Endothelial cell of umbilical vein (primary cell): Measurements from ENCODE around the gene DMRT3.

Experiments used
- POLR2A ChIP-seq: IDR thresholded peaks from 2 replicates; pipeline ENCODE4 v1.6.1; 2012; ENCODE audit warnings: low read depth, mild to moderate bottlenecking, control low read depth, low read length
- TF ChIP-seq, protein P1 (sequence below), 2 donors: IDR thresholded peaks; 1 replicate in 1 of 2; 2 replicates in 1 of 2; pipeline ENCODE4 v1.5.1; 2011; ENCODE audit warnings: low read length in 2 of 2, mild to moderate bottlenecking in 2 of 2, moderate library complexity in 2 of 2, control low read depth in 1 of 2, inconsistent platforms in 1 of 2, low read depth in 1 of 2; ENCODE audit not compliant: insufficient read depth in 1 of 2; ENCODE audit errors: extremely low read depth in 1 of 2

DNA sequence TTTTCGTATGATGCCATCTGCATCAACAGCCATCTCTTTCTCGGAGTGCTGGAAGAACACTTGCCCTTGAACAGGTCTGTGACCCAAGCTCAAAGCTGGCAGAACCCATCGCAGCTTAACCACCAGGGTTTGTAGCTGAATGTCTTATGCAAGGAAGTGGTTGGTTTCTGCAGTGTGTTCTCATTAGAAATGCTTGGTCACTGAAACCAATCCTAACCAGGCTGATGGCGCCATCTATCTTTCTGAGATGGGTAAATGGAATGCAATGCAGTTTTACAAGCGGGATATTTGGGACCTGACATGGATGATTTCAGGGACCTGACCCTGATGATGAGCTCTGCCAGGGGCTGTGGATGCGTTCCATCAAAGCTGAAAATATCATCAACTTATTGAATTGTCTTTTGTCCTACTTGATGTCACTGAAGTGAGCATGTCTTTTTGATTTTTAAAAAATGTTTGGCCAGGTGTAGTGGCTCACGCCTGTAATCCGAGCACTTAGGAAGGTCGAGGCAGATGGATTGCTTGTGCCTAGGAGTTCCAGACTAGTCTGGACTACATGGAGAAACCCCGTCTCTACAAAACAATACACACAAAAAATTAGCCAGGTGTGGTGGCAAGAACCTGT, 28.7 kb downstream of the DMRT3 start:
- TF ChIP-seq, protein P1, sequence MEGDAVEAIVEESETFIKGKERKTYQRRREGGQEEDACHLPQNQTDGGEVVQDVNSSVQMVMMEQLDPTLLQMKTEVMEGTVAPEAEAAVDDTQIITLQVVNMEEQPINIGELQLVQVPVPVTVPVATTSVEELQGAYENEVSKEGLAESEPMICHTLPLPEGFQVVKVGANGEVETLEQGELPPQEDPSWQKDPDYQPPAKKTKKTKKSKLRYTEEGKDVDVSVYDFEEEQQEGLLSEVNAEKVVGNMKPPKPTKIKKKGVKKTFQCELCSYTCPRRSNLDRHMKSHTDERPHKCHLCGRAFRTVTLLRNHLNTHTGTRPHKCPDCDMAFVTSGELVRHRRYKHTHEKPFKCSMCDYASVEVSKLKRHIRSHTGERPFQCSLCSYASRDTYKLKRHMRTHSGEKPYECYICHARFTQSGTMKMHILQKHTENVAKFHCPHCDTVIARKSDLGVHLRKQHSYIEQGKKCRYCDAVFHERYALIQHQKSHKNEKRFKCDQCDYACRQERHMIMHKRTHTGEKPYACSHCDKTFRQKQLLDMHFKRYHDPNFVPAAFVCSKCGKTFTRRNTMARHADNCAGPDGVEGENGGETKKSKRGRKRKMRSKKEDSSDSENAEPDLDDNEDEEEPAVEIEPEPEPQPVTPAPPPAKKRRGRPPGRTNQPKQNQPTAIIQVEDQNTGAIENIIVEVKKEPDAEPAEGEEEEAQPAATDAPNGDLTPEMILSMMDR (IDR thresholded peaks at IDR 0.05; ENCODE audit: extremely low read depth in 1 of 2, insufficient read depth in 1 of 2, low read depth in 1 of 2, low read length in 2 of 2): peak; percentile 26 to 38
- no peak for TF ChIP-seq POLR2A
